GM06990 (cell line): Measurements from ENCODE around the gene FBLN2.

Experiments used
- DNase-seq: peaks from one replicate; pipeline ENCODE4 v3.0.0-alpha.2; 2011; ENCODE audit not compliant: insufficient read length; ENCODE audit errors: extremely low read depth
- H3K27me3 ChIP-seq: replicated peaks from 2 replicates; pipeline ENCODE4 v1.6.0; 2011; ENCODE audit warnings: low read length; ENCODE audit not compliant: control insufficient read depth, insufficient read depth
- H3K36me3 ChIP-seq: 2 replicates; pipeline ENCODE4 v1.5.1; 2011; ENCODE audit warnings: low read length; ENCODE audit not compliant: control insufficient read depth, insufficient read depth
- H3K4me3 ChIP-seq: replicated peaks from 2 replicates; pipeline ENCODE4 v1.5.1; 2011; ENCODE audit warnings: low read depth, mild to moderate bottlenecking, control low read depth, low read length
- CTCF ChIP-seq: IDR thresholded peaks from 2 replicates; pipeline ENCODE4 v1.5.1; 2011; ENCODE audit warnings: low read length, control low read depth, mild to moderate bottlenecking, inconsistent platforms; ENCODE audit not compliant: insufficient read depth, poor library complexity, severe bottlenecking

Gene FBLN2

GRCh38 chr3:13595485-13595884 is 46.6 kb downstream of the FBLN2 start:
- no peaks in the 10 kb centered on the region for H3K36me3 ChIP-seq
- TF ChIP-seq CTCF, result no peak
- no peak overlapping the region for H3K4me3 ChIP-seq
- DNase-seq, result no peak
- peaks cover 2% of the 10 kb centered on the region; the same call in 1 of the 2 replicates for H3K27me3 ChIP-seq

DNA sequence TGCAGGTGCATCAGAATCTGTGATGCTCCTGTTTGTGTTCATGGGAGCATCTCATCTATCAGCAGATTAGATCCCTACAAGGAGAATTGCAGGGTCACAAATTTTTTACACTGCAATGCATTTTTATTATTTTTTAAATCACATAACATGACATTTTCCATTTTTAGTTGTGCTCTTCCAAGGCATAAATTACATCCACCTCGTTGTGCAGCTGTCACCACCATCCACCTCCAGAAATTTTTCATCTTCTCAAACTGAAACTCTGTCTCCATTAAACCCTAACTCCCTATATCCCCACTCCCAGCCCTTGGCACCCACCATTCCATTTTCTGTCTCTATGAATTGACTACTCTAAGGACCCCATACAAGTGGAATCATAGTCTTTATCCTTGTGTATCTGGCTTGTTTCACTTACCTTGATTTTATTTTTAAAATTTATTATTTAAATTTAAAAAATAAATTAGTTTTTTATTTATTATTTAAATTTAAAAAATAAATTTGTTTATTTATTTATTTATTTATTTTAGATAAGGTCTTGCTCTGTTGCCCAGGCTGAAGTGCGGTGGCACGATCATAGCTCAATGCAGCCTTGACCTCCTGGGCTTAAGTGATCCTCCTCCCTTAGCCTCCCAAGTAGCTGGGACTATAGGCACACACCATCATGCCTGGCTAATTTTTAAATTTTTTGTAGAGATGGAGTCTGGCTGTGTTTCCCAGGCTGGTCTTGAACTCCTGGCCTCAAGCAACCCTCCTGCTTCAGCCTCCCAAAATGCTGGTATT is 47.7 kb downstream of the FBLN2 start:
- DNase-seq, result no peak
- Histone ChIP-seq H3K36me3 (no peaks in the 10 kb centered on the region), H3K27me3 (peaks cover 2% of the 10 kb centered on the region), H3K4me3 (no peak overlapping the region)
- no peak for TF ChIP-seq CTCF

DNA sequence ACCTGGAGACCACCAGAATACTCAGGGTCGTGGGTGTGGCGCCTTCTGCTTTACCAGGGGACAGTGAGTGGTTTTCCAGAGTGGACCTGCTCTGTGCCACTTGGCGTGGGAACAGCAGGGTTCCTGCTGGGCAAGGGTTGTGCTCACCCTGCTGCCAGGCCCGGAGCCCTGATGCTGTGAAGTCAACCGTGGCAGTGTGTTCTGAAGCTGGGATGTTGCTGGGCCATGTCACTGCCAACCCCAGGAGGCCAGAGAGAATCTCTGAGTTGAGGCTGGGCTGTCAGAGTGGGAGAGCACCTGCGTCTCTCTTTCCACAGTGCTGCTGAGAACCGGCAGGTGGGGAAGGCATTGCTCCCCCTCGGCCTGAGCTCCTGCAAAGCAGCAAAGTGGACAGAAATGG is 48.7 kb downstream of the FBLN2 start:
- Histone ChIP-seq H3K27me3 (peaks cover 2% of the 10 kb centered on the region), H3K36me3 (no peaks in the 10 kb centered on the region), H3K4me3 (no peak overlapping the region)
- no peak for DNase-seq
- no peak for TF ChIP-seq CTCF

DNA sequence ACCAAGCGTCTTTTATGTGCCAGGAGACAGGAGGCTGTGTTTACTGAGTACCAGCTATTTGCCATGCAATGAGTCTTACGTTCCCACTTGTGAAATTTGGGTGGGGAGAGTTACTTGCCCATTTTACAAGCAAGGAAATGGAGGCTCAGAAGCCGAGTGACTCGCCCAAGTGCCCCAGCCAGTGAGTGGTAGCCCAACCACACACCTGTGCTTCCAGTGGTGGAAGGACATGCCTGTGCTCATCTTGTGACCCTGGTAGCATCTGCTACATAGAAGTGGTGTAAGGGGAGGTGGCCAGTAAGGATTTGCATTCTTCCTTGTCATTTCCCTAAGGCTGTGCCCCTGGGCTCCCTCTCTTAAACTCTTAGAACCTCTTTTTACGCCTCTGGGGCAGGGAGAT is 49.3 kb downstream of the FBLN2 start:
- Histone ChIP-seq H3K4me3 (no peak overlapping the region), H3K27me3 (peaks cover 2% of the 10 kb centered on the region), H3K36me3 (no peaks in the 10 kb centered on the region)
- no peak for TF ChIP-seq CTCF
- no peak for DNase-seq

GRCh38 chr3:13598926-13599886 is 50.3 kb downstream of the FBLN2 start:
- Histone ChIP-seq H3K36me3 (no peaks in the 10 kb centered on the region), H3K4me3 (no peak overlapping the region), H3K27me3 (peaks cover 2% of the 10 kb centered on the region)
- no peak for TF ChIP-seq CTCF
- DNase-seq, result no peak
